Testis (tissue), 3 donors: ENCODE results near the gene HAUS8. TPM values are rescaled to one million over a fixed set of nuclear protein-coding genes. Genes with fewer than 3 reads are reported as not detected.

Source experiments
- DNase-seq: peaks from one replicate; pipeline ENCODE4 v3.0.0-alpha.2; 2019
- H3K27ac ChIP-seq, 2 donors: fragments of 200-600 bp; sonication (generic); one replicate each; pipeline ENCODE4 v1.5.1; 2019
- H3K27me3 ChIP-seq: fragments of 200-600 bp; sonication (generic); one replicate; pipeline ENCODE4 v1.5.1; 2019
- H3K36me3 ChIP-seq: fragments of 200-600 bp; sonication (generic); one replicate; pipeline ENCODE4 v1.5.1; 2017; ENCODE audit warnings: low read depth; ENCODE audit errors: missing control alignments
- H3K4me1 ChIP-seq: fragments of 200-600 bp; sonication (generic); one replicate; pipeline ENCODE4 v1.5.1; 2019
- H3K4me3 ChIP-seq, 2 donors: fragments of 200-600 bp; sonication (generic); one replicate each; pipeline ENCODE4 v1.5.1; 2017 to 2019
- H3K9me3 ChIP-seq: fragments of 200-600 bp; sonication (generic); one replicate; pipeline ENCODE4 v1.5.1; 2017
- CTCF ChIP-seq, 3 experiments: fragments of 450-650 bp in 2 of 3; fragments of 200-600 bp in 1 of 3; sonication (generic) in 1 of 3; IDR thresholded peaks; one replicate each; pipeline ENCODE4 v1.5.1; 2016 to 2019; ENCODE audit warnings: antibody characterized with exemption in 3 of 3, mild to moderate bottlenecking in 2 of 3, moderate library complexity in 1 of 3
- POLR2A ChIP-seq: fragments of 450-650 bp; IDR thresholded peaks from one replicate; pipeline ENCODE4 v1.6.1; 2017; ENCODE audit warnings: antibody characterized with exemption, mild to moderate bottlenecking, moderate library complexity
- WGBS, 2 donors: methylation state at CpG; one replicate each; pipeline ENCODE4 v1.1.5; 2018; 5-methylcytosine and 5-hydroxymethylcytosine counted together
- intact Hi-C: fragments of 100-400 bp; cut with DNase I; formaldehyde crosslinking; loops from one replicate; pipeline ENCODE4 v1.15.1; 2023; ENCODE audit warnings: low total_unique reads
- polyA plus RNA-seq: library from polyadenylated mRNA; stranded (reverse); fragments of 350-450 nt; fragmentation: Illumina TruSeq; extraction: RNeasy Lipid Tissue Mini Kit (QIAGEN cat#74804); gene quantifications from one replicate; pipeline ENCODE4 v1.2.3, GENCODE V29; 2014; ENCODE audit warnings: low read depth, low replicate concordance; ENCODE audit not compliant: insufficient read depth
- total RNA-seq, 2 donors: library from RNA; depleted of rRNA; stranded (reverse); fragments of >200 nt; gene quantifications; one replicate each; pipeline ENCODE4 v1.2.3, GENCODE V29; 2016

The HAUS8 gene
- total and polyA plus RNA-seq, 3 donors from 2014 or later, result 20.0 to 29.7 (median 23.5) TPM

- H3K27me3 ChIP-seq, result no peaks in the 10 kb centered on the region
- no peaks in the 10 kb centered on the region for H3K9me3 ChIP-seq
- no peak for DNase-seq
- 68 to 75% methylated on average over 7 of the region's 7 CpGs for WGBS, 2 donors
- no peak overlapping the region for H3K27ac ChIP-seq
- H3K4me1 ChIP-seq, result peaks cover 17% of the 10 kb centered on the region
- H3K4me3 ChIP-seq, result no peak overlapping the region
- intact Hi-C loops, result no loop called here
- H3K36me3 ChIP-seq, result no peaks in the 10 kb centered on the region
- TF ChIP-seq CTCF (IDR thresholded peaks at IDR 0.05) (no peak), POLR2A (no peak)
Observed at GRCh38 chr19:17104679-17105078, 29.4 kb upstream of the HAUS8 start.

- no peak for TF ChIP-seq POLR2A
- peak in 2 of 3 experiments; percentile 31 to 42 for TF ChIP-seq CTCF (IDR thresholded peaks at IDR 0.05)
- Histone ChIP-seq H3K4me3 (no peak overlapping the region), H3K9me3 (no peaks in the 10 kb centered on the region), H3K27ac (no peak overlapping the region), H3K36me3 (no peaks in the 10 kb centered on the region), H3K4me1 (peaks cover 12% of the 10 kb centered on the region), H3K27me3 (no peaks in the 10 kb centered on the region)
- intact Hi-C loops, result no loop called here
- DNase-seq, result peak; percentile 34
- WGBS, 2 donors, result 76 to 87% methylated on average over 3 of the region's 3 CpGs
Observed at GRCh38 chr19:17103177-17103576, 27.9 kb upstream of the HAUS8 start.

- Histone ChIP-seq H3K27ac (no peak overlapping the region), H3K9me3 (no peaks in the 10 kb centered on the region), H3K36me3 (no peaks in the 10 kb centered on the region), H3K4me1 (peaks cover 15% of the 10 kb centered on the region), H3K4me3 (no peak overlapping the region), H3K27me3 (no peaks in the 10 kb centered on the region)
- TF ChIP-seq CTCF (IDR thresholded peaks at IDR 0.05) (no peak), POLR2A (no peak)
- DNase-seq, result no peak
- intact Hi-C loops, result no loop called here
- WGBS, 2 donors, result 95 to 97% methylated on average over 36 to 59 of the region's 59 CpGs
Observed at GRCh38 chr19:17101686-17102628, 26.7 kb upstream of the HAUS8 start.

- H3K4me3 ChIP-seq, result no peak overlapping the region
- no peaks in the 10 kb centered on the region for H3K36me3 ChIP-seq
- DNase-seq, result no peak
- H3K4me1 ChIP-seq, result peaks cover 24% of the 10 kb centered on the region
- no peaks in the 10 kb centered on the region for H3K9me3 ChIP-seq
- TF ChIP-seq POLR2A (no peak), CTCF (IDR thresholded peaks at IDR 0.05) (no peak)
- no peaks in the 10 kb centered on the region for H3K27me3 ChIP-seq
- intact Hi-C loops, result no loop called here
- 87 to 89% methylated on average over 6 to 9 of the region's 9 CpGs for WGBS, 2 donors
- H3K27ac ChIP-seq, result peak overlapping the region; percentile 24 to 72
Observed at GRCh38 chr19:17098326-17098725, 23.1 kb upstream of the HAUS8 start.
